Activated CD4-positive, alpha-beta T cell treated with anti-CD3 and anti-CD28 coated beads, Interleukin-2, amount 10 ng/mL, durations not matched to agents 24 days and 14 days (primary cell): ENCODE results near the gene CHD9NB. TPM values are rescaled to one million over a fixed set of nuclear protein-coding genes. Genes with fewer than 3 reads are reported as not detected.
A peak's percentile ranks its signal among the peaks of the same experiment; 100 is the strongest.
"Not testable (repeated sequence)": the region's sequence is repeated elsewhere in the genome, so short reads cannot be mapped to it uniquely, and the experiment has no call there.

ENCODE experiments used
- DNase-seq: peaks from one replicate; pipeline ENCODE4 v3.0.0; 2022
- H3K27ac Mint-ChIP-seq: one replicate; pipeline ENCODE4 v1.8.0; 2022; ENCODE audit warnings: mild to moderate bottlenecking, mixed read lengths
- H3K27me3 Mint-ChIP-seq: one replicate; pipeline ENCODE4 v1.8.0; 2022; ENCODE audit warnings: mixed read lengths
- H3K36me3 Mint-ChIP-seq: one replicate; pipeline ENCODE4 v1.8.0; 2022; ENCODE audit warnings: low read depth, mild to moderate bottlenecking, mixed read lengths
- H3K4me1 Mint-ChIP-seq: one replicate; pipeline ENCODE4 v1.8.0; 2021; ENCODE audit warnings: mixed read lengths
- H3K4me3 Mint-ChIP-seq: one replicate; pipeline ENCODE4 v1.8.0; 2022; ENCODE audit warnings: mild to moderate bottlenecking, moderate library complexity, mixed read lengths
- H3K9me3 Mint-ChIP-seq: one replicate; pipeline ENCODE4 v1.8.0; 2021; ENCODE audit warnings: mixed read lengths
- intact Hi-C: fragments of 100-400 bp; cut with micrococcal nuclease; formaldehyde crosslinking; loops from one replicate; pipeline ENCODE4 v1.15.1; 2023
- total RNA-seq: library from RNA; stranded (reverse); gene quantifications from 2 replicates; pipeline ENCODE4 v1.2.3, GENCODE V29; 2022

The CHD9NB gene
- total RNA-seq, 1 donor from 2014 or later, result 0.16 TPM

GRCh38 chr16:53078247-53078646, 25.6 kb upstream of the CHD9NB start:
- H3K4me1 Mint-ChIP-seq, result peaks cover 9% of the 10 kb centered on the region
- H3K36me3 Mint-ChIP-seq, result no peaks in the 10 kb centered on the region
- no peak overlapping the region for H3K27ac Mint-ChIP-seq
- H3K27me3 Mint-ChIP-seq, result no peaks in the 10 kb centered on the region
- DNase-seq, result no peak
- intact Hi-C loops, result no loop called here
- H3K9me3 Mint-ChIP-seq, result peaks cover 5% of the 10 kb centered on the region
- H3K4me3 Mint-ChIP-seq, result no peak overlapping the region

- H3K36me3 Mint-ChIP-seq, DNase-seq, H3K4me3 Mint-ChIP-seq, H3K27me3 Mint-ChIP-seq, intact Hi-C loops, H3K4me1 Mint-ChIP-seq, H3K9me3 Mint-ChIP-seq, H3K27ac Mint-ChIP-seq: not testable (repeated sequence)
Measured at GRCh38 chr16:53075461-53075860, 22.8 kb upstream of the CHD9NB start.

GRCh38 chr16:53074296-53074695, 21.6 kb upstream of the CHD9NB start:
- H3K4me3 Mint-ChIP-seq, H3K9me3 Mint-ChIP-seq, DNase-seq, H3K36me3 Mint-ChIP-seq, H3K4me1 Mint-ChIP-seq, H3K27me3 Mint-ChIP-seq, intact Hi-C loops, H3K27ac Mint-ChIP-seq: not testable (repeated sequence)

- Mint-ChIP-seq H3K27ac (no peak overlapping the region), H3K9me3 (peaks cover 9% of the 10 kb centered on the region), H3K36me3 (peaks cover 9% of the 10 kb centered on the region), H3K27me3 (no peaks in the 10 kb centered on the region), H3K4me1 (peaks cover 17% of the 10 kb centered on the region), H3K4me3 (no peak overlapping the region)
- intact Hi-C loops, result no loop called here
- no peak for DNase-seq
Measured at GRCh38 chr16:53073022-53073421, 20.3 kb upstream of the CHD9NB start.

- intact Hi-C loops, result no loop called here
- peaks cover 17% of the 10 kb centered on the region for H3K4me1 Mint-ChIP-seq
- peaks cover 12% of the 10 kb centered on the region for H3K36me3 Mint-ChIP-seq
- H3K27ac Mint-ChIP-seq, result no peak overlapping the region
- no peaks in the 10 kb centered on the region for H3K27me3 Mint-ChIP-seq
- no peak for DNase-seq
- peaks cover 9% of the 10 kb centered on the region for H3K9me3 Mint-ChIP-seq
- no peak overlapping the region for H3K4me3 Mint-ChIP-seq
Measured at GRCh38 chr16:53071748-53072301, 19.1 kb upstream of the CHD9NB start.

- H3K27me3 Mint-ChIP-seq, result no peaks in the 10 kb centered on the region
- peaks cover 9% of the 10 kb centered on the region for H3K9me3 Mint-ChIP-seq
- no peak for DNase-seq
- intact Hi-C loops, result no loop called here
- no peak overlapping the region for H3K4me3 Mint-ChIP-seq
- H3K27ac Mint-ChIP-seq, result no peak overlapping the region
- peaks cover 12% of the 10 kb centered on the region for H3K36me3 Mint-ChIP-seq
- peaks cover 24% of the 10 kb centered on the region for H3K4me1 Mint-ChIP-seq
Measured at GRCh38 chr16:53069772-53070171, 17.1 kb upstream of the CHD9NB start.

GRCh38 chr16:53068423-53068833, 15.7 kb upstream of the CHD9NB start:
- peaks cover 12% of the 10 kb centered on the region for H3K36me3 Mint-ChIP-seq
- H3K27me3 Mint-ChIP-seq, result no peaks in the 10 kb centered on the region
- H3K27ac Mint-ChIP-seq, result no peak overlapping the region
- no peak overlapping the region for H3K4me3 Mint-ChIP-seq
- DNase-seq, result peak; percentile 59
- peaks cover 25% of the 10 kb centered on the region for H3K4me1 Mint-ChIP-seq
- intact Hi-C loops, result no loop called here
- H3K9me3 Mint-ChIP-seq, result peaks cover 4% of the 10 kb centered on the region

- intact Hi-C loops, result no loop called here
- no peak overlapping the region for H3K27ac Mint-ChIP-seq
- H3K4me3 Mint-ChIP-seq, result no peak overlapping the region
- DNase-seq, result no peak
- H3K36me3 Mint-ChIP-seq, result peaks cover 10% of the 10 kb centered on the region
- H3K4me1 Mint-ChIP-seq, result peaks cover 25% of the 10 kb centered on the region
- H3K9me3 Mint-ChIP-seq, result no peaks in the 10 kb centered on the region
- H3K27me3 Mint-ChIP-seq, result no peaks in the 10 kb centered on the region
Measured at GRCh38 chr16:53067675-53068074, 15.0 kb upstream of the CHD9NB start.

- Mint-ChIP-seq H3K27ac (no peak overlapping the region), H3K27me3 (no peaks in the 10 kb centered on the region), H3K4me1 (peaks cover 35% of the 10 kb centered on the region), H3K36me3 (peaks cover 10% of the 10 kb centered on the region), H3K9me3 (no peaks in the 10 kb centered on the region), H3K4me3 (no peak overlapping the region)
- no peak for DNase-seq
- intact Hi-C loops, result no loop called here
Measured at GRCh38 chr16:53065461-53066061, 12.9 kb upstream of the CHD9NB start.

- intact Hi-C loops, result no loop called here
- Mint-ChIP-seq H3K27me3 (no peaks in the 10 kb centered on the region), H3K9me3 (no peaks in the 10 kb centered on the region), H3K4me3 (no peak overlapping the region), H3K36me3 (peaks cover 4% of the 10 kb centered on the region), H3K27ac (no peak overlapping the region), H3K4me1 (peaks cover 28% of the 10 kb centered on the region)
- DNase-seq, result no peak
Measured at GRCh38 chr16:53064081-53064578, 11.4 kb upstream of the CHD9NB start.

- intact Hi-C loops, result loop anchor here (2.0 kb wide), 1 partner anchor 69 kb away; no protein-coding TSS in a partner anchor
- peak; percentile 74 for DNase-seq
- Mint-ChIP-seq H3K36me3 (no peaks in the 10 kb centered on the region), H3K27ac (peak overlapping the region; percentile 3), H3K4me1 (peaks cover 30% of the 10 kb centered on the region), H3K4me3 (peak overlapping the region; percentile 22), H3K9me3 (no peaks in the 10 kb centered on the region), H3K27me3 (no peaks in the 10 kb centered on the region)
Measured at GRCh38 chr16:53061701-53062159, 9.0 kb upstream of the CHD9NB start.

- DNase-seq, result no peak
- Mint-ChIP-seq H3K9me3 (no peaks in the 10 kb centered on the region), H3K36me3 (no peaks in the 10 kb centered on the region), H3K4me1 (peaks cover 34% of the 10 kb centered on the region), H3K27ac (peak overlapping the region; percentile 5), H3K27me3 (no peaks in the 10 kb centered on the region), H3K4me3 (peak overlapping the region; percentile 39)
- intact Hi-C loops, result no loop called here
Measured at GRCh38 chr16:53061256-53061655, 8.6 kb upstream of the CHD9NB start.

GRCh38 chr16:53059672-53060071, 7.0 kb upstream of the CHD9NB start:
- Mint-ChIP-seq H3K4me3 (no peak overlapping the region), H3K36me3 (no peaks in the 10 kb centered on the region), H3K27me3 (no peaks in the 10 kb centered on the region), H3K27ac (no peak overlapping the region), H3K9me3 (no peaks in the 10 kb centered on the region), H3K4me1 (peaks cover 30% of the 10 kb centered on the region)
- no peak for DNase-seq
- intact Hi-C loops, result loop anchor here (5.0 to 10.0 kb wide), 2 partner anchors 315 to 453 kb away; no protein-coding TSS in a partner anchor

- no peak overlapping the region for H3K27ac Mint-ChIP-seq
- H3K36me3 Mint-ChIP-seq, result no peaks in the 10 kb centered on the region
- peaks cover 35% of the 10 kb centered on the region for H3K4me1 Mint-ChIP-seq
- intact Hi-C loops, result loop anchor here (5.0 to 10.0 kb wide), 2 partner anchors 316 to 453 kb away; no protein-coding TSS in a partner anchor
- DNase-seq, result no peak
- no peaks in the 10 kb centered on the region for H3K27me3 Mint-ChIP-seq
- H3K4me3 Mint-ChIP-seq, result no peak overlapping the region
- H3K9me3 Mint-ChIP-seq, result no peaks in the 10 kb centered on the region
Measured at GRCh38 chr16:53058882-53059281, 6.2 kb upstream of the CHD9NB start.
